Measurements from ENCODE around the gene TLE3.

TLE3 gene

GRCh38 chr15:70060993-70061305, 36.8 kb downstream of the TLE3 start:
- no peak for DNase-seq

GRCh38 chr15:70060214-70060992, 37.3 kb downstream of the TLE3 start:
- DNase-seq, result no peak

GRCh38 chr15:70059476-70060213, 38.1 kb downstream of the TLE3 start:
- DNase-seq, result no peak

- no peak for DNase-seq
These were observed 38.9 kb downstream of the TLE3 start for GRCh38 chr15:70058642-70059360.

GRCh38 chr15:70057931-70058641, 39.6 kb downstream of the TLE3 start:
- DNase-seq, result no peak

- no peak for DNase-seq
These were observed 41.5 kb downstream of the TLE3 start for GRCh38 chr15:70056091-70056680.

GRCh38 chr15:70055601-70056051, 42.1 kb downstream of the TLE3 start:
- no peak for DNase-seq

GRCh38 chr15:70054884-70055387, 42.8 kb downstream of the TLE3 start:
- no peak for DNase-seq

- DNase-seq, result no peak
These were observed 43.4 kb downstream of the TLE3 start for GRCh38 chr15:70054366-70054765.

- no peak for DNase-seq
These were observed 43.9 kb downstream of the TLE3 start for GRCh38 chr15:70053716-70054229.

- DNase-seq, result no peak
These were observed 44.6 kb downstream of the TLE3 start for GRCh38 chr15:70053001-70053715.

- no peak for DNase-seq
These were observed 45.6 kb downstream of the TLE3 start for GRCh38 chr15:70051948-70052633.

GRCh38 chr15:70050970-70051369, 46.7 kb downstream of the TLE3 start:
- no peak for DNase-seq

GRCh38 chr15:70050441-70050840, 47.3 kb downstream of the TLE3 start:
- DNase-seq, result no peak

GRCh38 chr15:70049701-70050301, 47.9 kb downstream of the TLE3 start:
- no peak for DNase-seq

GRCh38 chr15:70048578-70049514, 48.9 kb downstream of the TLE3 start:
- DNase-seq, result no peak

- no peak for DNase-seq
These were observed 49.5 kb downstream of the TLE3 start for GRCh38 chr15:70048198-70048565.

GRCh38 chr15:70047386-70048197, 50.1 kb downstream of the TLE3 start:
- no peak for DNase-seq

All from NCI-H2081 treated with DMSO at 0.1 percent for 48 hours (cell line).